NCI-H2171 treated with DMSO at 0.1 percent for 48 hours (cell line): ENCODE data around the gene OTOS.

Experiments
- DNase-seq: peaks from one replicate; lab custom pipeline; 2025; lab: John Stamatoyannopoulos, UW

The OTOS gene

DNA sequence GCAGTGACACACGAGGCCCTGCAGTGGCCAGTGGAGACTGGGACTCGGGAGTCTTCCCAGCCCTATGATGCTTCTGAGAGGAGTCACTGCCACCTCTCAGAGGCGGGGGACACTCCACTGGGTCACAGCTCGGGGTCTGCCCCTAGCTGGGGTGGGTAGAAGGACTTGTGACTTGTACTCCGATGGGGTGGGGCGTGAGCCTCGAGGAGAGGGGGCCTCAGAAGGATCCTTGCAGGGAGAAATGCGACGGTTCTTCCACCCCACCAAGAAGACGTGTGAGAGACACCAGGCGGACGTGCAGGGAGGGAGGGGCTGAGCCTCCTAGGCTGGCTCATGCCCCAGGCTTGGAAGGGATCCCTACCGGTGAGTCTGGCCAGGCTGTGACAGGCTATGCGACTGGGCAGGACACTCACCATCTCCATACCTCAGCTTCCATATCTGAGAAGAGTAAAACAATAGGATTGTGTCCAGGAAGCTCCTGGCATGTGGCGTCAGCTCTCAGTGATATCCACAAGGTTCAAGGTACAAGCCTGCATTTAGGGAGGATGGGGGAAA lies 11.1 kb upstream of the OTOS start:
- DNase-seq = no peak

DNA sequence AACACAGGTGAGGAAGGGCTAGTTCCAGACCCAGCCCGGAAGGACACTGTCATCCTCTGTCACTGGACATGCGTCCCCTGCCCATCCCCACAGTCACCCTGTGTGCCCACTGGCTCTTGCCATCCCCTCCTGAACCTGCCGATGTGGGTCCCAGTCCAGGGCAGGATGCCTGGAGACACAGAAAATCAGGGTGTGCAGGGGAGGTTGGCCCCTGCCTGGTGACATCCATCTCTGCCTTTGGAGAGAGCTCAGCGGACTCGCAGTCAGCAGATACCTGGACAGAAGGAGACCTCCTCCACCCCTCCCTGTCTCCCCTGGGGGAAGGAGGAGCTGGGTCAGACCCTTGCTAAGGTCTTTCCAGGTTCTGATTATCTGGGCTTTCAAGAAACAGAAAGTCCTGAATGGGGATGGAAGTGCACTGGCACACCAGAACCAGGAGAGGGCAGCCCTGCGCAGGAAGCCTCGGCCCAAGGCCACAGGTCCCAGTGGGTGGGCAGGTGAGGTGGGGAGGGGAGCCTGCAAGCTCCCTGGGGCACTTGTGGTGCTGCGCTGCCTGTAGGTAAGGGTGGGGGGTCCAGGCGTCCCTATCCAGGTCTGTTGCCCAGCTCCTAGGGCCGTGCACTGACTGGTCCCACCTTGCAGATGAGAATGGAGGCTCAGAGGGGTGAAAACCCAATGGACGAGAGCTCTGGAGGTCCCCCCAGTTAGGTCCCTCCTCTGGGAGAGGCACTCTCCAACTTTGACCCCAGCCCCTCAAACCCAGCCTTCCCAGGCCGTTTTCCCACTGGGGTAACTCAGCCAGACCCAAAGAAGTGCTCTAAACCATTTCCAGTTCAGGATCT lies 9.7 kb upstream of the OTOS start:
- peak; percentile 19 for DNase-seq

DNA sequence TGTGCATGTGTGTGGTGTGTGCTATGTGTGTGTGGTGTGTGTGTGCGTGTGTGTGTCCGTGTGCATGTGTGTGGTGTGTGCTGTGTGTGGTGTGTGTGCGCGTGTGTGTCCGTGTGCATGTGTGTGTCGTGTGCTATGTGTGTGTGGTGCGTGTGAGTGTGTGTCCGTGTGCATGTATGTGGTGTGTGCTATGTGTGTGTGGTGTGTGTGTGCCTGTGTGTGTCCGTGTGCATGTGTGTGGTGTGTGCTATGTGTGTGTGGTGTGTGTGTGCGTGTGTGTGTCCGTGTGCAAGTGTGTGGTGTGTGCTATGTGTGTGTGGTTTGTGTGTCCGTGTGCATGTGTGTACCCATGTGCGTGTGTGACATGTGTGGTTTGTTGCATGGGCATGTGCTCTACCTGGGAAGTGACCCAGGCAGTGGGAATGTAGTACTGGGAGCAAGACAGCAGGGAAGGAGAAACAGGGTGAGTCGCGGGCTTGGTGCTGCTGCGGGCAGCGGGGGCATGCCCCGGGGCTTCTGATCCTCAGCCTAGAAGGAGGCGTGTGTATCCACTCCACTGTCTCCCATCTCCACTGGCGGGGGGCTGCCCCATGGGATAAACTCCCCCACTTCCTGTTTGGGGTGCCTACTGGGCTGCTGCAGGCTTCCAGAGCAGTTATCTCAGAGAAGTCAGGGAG lies 7.6 kb upstream of the OTOS start:
- DNase-seq = no peak

DNA sequence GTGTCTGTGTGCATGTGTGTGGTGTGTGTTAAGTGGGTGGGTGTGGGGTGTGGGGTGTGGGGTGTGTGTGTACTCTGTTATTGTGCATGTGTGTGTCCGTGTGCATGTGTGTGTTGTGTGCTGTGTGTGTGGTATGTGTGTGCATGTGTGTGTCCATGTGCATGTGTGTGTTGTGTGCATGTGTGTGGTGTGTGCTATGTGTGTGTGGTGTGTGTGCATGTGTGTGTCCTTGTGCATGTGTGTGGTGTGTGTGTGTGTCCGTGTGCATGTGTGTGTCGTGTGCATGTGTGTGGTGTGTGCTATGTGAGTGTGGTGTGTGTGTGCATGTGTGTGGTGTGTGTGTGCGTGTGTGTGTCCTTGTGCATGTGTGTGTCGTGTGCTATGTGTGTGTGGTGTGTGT lies 6.9 kb upstream of the OTOS start:
- no peak for DNase-seq

DNA sequence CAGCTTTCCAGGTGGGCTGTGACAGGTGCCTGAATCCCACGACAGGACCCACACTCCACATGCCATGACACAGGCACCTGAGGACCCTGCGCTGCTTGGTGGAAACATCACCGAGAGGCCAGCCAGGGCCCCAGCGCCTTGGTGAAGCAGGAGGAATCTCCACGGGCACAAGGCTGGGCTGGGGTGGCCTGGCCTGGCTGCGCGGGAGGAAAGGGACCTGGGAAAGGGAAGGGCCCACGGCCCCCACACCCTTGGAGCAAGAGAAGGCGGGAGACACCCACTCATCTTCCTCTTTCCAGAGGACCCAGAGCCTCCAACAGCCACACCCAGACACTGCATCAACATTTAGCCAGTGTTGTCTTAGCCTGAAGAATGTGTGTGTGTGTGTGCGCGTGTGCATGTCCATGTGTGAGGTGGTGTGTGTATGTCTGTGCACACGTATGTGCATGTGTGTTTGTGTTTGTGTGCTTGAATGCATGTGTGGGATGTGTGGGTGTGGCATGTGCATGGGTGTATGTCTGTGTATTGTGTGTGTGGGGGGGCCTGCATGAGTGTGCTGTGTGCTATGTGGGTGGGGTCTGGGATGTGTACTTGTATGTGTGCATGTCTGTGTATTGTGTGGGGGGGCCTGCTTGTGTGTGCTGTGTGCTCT lies 6.3 kb upstream of the OTOS start:
- no peak for DNase-seq

DNA sequence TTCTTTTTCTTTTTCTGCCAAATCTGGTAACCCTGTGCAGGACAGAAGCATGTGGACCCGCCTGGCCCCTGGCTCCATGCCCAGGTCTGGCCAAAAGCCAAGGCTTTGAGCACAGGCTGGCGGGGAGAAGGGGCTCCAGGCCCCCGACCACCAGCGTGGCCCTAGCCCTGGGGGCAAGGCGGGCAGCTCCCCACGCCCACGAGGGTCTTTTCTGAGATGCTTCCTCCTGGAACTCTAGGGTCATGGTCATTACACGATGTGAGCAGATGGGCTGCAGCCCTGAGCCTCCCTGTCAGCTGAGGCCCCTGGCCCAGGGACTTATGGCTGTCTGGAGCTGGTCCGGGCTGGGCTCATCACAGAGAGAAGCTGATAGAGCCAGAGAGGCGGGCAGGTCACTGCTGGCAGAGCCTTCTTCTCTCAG lies 5.7 kb upstream of the OTOS start:
- no peak for DNase-seq

DNA sequence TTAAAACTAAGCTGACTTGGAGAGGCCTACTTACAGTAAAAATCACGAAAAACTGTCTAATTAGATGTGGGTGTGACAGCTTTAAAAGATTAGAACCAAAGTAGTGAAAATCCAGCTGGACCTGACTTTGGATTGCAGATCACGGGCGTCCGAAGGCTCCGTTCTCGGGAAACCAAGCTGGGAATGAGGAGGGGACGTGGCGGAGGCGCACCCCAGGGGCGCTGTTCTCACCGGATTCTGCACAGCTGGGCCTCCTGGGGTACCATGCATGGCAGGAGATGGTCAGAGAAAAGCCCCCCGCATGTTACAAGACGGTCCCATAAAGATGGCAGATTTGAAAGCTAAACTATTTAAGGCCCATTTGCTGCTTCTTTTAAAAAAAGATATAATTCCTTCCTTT lies 5.0 kb upstream of the OTOS start:
- DNase-seq = no peak

DNA sequence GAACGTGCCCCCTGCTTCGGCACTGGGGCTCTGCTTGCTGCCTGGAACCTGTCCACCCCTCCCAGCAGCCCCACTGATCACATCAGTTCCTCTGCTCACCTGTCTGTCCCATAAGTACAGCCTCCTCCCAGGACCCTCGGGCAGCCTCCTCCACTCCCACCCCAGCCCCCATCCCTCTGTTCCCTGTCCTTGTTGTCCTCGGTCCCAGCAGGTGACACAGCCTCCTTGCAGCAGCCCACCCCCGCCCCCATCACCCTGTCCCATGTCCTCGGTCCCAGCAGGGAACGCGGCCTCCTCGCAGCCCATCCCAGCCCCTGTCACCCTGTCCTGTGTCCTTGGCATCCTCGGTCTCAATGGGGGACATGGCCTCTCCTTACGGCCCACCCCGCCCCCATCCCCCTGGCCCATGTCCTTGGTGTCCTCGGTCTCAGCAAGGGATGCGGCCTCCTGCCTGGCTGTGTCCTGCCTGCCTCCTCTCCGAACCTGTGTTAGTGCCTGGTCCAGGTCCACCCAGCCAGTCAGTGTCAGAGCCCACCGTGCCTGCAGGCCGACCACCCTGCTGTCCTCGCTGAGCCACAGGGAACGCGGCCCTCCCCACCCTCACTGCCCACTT lies 4.3 kb upstream of the OTOS start:
- no peak for DNase-seq

DNA sequence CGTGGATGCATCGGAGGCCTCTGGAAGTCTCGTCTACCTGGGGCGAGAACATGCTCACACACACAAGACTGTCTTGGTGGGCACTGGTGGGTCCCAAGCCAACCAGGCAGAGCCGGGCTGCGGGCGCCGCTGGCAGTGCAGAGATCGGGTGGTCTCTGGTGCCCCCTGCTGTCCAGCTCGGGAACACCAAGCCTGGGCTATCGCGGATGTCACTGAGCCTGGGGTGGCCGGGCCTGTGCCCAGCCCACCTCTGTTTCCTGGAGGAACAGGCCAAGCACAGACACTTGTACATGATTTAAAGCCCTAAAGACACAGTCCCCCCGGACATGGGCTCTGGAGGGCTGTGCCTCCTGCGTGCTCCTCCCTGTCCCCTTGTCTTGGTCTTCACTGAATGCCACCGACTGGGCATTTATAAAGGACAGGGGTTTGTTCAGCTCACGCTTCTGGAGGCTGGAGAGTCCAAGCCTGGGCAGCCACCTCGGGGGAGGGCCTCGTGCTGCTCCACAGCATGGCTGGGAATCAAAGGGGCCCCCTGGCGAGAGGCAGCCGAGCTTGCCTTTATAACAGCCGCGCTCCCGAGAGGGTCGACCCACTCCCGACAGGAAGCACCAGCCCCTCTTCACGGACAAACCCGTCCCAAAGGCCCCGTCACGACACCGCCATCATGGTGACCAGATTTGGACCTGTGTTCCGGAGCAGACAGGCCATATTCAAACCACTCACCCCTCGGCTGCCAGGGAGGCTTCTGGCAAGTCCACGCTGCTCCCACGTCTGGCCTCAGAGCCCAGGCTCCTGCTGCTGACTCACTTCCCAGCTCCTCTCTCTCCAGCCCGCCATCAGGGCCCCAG lies 3.6 kb upstream of the OTOS start:
- peak; percentile 35 for DNase-seq

DNA sequence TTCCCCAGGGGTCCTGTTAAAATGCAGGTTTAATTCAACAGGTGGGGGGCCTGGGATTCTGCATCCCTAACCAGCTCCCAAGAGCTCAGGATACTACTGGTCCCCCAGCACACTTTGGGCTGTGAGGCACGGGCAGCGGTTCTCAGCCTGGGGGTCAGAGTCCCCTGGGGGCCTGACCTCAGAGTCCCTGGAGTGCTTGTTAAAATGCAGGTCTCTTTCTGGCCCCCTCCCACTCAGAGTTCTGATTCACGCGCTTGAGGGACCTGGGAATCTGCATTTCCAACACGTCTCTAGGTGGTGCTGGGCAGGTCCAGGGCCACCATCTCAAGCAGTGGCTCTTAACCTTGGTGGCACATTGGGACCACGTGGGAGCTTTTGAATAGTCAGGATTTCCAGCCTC lies 2.8 kb upstream of the OTOS start:
- no peak for DNase-seq

DNA sequence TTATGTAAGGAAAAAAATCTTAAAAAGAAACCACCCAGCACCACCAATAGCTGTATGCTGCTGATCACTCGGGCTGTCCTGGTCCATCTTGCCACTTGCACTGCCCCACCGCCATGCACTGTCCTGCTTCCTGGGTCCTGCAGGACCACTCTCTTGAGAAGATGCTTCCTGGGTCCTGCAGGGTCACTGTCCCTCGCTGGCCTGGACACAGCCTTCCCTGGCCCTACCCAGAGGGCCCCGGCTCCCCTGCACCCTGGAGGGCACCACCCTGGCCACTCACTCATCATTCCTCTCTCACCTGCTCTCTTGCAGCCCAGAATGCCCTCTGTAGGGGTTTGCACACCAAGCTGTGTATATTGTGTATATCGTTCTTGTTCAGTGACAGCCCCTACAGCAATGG lies 2.4 kb upstream of the OTOS start:
- no peak for DNase-seq

DNA sequence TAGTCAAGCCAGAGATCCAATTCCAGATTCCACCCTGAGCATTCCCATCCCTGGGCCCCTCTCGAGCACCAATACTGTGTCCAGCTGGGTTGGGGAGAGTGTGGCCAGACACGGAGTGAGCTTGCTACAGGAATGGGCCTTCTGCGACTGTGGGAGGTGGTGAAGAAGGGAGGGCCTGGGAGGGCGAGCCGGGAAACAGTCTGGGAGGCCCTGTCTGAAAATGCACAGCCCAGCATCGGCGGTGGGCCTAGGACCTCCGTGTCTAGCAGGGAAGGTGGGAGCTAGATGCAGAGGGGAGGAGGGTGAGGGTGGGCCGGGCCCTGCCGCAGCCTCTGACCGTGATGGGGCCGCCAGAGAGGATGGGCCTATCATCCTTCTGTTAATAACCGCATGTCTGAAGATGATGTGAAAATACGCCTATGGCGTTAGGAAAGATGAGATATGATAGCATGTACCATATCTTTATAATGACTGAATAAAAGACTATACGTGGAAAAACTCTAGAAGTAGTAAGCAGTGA lies 1.9 kb upstream of the OTOS start:
- no peak for DNase-seq

DNA sequence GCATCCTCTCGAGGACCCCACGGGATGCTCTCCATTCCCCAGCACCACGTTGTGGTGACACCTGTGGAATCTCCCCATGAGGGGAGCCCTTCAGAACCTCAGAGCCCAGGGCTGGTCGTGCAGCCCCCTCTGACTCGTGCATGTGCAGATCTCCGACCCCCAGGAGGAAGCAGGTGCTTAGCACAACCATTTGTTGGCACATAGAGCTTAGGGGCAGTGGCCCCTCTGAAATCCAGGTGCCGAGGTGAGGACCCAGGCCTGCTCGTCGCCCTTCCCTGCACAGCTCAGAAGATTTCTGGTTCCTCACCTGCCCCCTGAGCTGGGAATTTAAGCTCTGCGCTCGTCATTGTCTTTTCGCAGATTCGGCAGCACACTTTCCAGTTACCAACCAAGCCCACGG lies 1.3 kb upstream of the OTOS start:
- no peak for DNase-seq

DNA sequence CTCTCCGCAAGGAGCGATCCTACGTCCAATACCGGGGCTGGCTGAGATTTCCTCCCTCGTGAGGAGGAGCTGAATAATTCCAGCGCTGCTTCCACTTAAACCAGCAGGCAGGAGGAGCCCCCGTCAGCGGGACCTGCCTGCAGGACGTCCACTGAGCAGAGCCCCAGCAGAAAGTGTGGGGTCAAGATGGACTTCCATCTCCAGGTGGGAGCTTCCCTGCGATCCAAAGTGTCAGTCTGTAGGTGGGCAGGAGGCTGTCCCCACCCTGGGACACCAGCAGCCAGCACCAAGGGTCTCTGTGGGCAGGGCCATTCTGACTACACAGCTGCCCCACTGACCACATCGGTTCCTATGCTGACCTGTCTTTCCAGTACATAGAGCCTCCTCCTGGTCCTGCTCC lies 462 bp upstream of the OTOS start:
- DNase-seq = no peak

DNA sequence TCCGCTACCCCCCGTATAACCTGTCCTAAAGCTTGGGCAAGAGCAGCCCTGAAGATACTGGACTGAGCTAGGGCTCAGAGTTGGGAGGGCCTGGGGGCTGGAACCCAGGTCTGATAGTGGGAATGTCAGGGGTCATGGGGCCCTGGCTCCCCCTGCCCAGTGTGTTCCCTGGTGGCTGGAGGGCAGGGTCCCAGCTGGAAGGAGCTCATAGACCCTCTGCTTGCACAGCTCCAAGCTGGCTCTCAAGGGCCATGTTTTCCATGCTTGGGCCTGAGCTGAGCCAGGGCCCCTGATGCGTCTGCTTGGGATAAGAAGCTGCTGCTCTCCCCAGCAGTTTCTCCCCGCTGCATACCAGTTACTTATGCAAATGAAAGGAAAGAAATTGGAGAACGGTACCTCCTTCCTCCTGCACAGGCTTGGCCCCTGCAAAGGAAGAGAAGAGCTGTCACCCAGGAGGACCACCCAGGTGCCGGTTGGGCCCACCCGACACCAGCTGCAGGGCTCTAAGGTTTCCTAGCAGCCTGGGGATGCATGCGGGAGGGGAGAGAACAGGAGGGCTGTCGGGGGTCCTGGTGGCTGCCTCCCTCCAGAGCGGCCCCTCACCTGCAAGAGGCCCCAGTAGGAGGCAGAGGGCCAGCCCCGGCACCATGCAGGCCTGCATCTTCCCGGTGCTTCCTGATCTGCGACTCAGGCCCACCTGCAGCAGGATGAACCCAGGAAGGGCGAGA lies 628 bp downstream of the OTOS start:
- DNase-seq = no peak

DNA sequence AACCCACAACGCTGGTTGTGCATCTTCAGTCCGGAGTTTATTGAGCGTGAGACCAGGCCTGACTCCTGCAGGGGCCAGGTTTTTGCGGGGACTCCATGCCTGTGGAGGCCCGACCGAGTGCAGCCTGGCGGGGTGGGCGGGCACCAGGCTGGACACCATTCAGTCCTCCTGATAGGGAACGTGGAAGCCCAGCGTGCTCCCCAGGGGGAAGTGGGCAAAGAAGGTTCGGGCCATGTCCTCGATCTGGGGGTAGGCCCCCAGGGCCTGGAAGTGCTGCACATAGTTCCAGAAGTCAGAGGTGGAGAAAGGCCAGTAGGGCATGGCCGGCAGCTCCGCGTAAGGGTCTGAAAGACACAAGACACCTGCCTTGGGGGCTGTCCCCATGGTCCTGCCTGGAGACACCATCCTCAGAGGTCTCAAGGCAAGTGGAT lies 1.4 kb downstream of the OTOS start:
- no peak for DNase-seq

DNA sequence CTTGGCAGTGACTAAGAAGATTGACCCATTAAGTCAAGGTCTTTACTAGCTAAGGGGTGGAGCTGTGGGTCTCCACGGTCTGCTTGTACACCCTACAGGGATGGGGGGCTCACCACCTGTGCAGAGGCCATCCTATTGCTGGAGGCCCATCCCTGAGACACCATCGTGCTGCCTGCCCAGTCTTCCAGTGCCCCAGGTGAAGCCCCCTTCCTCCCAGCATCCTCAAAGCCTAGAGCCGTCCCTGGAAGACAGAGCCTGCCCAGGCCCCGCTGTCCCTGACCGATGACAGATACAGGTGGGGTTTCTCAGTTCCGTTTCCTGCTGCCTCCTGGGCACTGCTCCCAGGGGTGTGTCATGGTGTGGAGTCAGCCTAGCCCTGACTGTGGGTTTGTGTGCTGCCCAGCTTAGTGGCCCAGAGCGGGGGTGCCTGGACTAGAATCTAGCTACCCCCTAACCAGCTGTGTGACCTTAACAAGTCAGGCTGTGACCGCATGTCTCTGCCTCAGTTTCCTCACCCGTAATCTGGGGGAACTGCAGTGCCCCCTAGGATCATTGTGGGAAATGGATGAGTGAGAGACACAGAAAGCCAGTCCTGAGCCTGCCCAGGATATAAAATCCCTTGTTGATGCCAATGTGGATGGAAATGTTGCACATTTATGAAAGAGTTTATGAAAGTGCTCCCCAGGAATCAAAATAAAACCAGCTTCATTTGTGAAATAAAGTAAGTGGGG lies 2.0 kb downstream of the OTOS start:
- DNase-seq = no peak

DNA sequence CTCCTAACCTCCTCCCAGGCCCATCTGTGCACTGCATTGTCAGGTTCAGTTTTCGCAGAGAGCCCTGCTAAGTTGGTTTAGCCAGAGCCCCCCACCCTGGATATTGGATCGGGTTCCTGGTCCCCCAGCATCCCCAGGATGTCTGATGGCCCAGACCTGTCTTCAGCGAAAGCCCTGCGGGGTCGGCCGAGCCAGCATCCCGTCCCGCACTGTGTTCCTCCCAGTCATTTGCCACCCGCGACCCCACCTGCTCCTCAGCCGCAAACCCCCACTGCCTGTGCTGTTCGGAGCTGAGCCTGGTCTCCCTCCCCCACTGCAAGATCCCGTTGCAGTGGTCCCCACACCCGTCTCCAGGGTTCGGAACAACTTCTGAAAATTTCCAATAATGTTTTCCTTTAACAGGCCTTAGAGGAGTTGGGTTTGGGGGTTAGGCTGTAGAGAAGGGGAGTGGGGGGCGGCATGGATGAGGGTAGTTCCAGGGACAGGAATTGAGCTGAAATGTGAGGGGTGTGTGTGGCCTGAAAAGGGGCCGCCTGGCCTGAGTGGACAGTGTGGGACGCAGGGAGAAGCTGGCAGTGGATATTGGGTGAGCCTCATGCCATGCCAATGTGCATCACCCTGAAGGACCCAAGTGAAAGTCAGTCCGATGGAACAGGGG lies 2.7 kb downstream of the OTOS start:
- DNase-seq = no peak

DNA sequence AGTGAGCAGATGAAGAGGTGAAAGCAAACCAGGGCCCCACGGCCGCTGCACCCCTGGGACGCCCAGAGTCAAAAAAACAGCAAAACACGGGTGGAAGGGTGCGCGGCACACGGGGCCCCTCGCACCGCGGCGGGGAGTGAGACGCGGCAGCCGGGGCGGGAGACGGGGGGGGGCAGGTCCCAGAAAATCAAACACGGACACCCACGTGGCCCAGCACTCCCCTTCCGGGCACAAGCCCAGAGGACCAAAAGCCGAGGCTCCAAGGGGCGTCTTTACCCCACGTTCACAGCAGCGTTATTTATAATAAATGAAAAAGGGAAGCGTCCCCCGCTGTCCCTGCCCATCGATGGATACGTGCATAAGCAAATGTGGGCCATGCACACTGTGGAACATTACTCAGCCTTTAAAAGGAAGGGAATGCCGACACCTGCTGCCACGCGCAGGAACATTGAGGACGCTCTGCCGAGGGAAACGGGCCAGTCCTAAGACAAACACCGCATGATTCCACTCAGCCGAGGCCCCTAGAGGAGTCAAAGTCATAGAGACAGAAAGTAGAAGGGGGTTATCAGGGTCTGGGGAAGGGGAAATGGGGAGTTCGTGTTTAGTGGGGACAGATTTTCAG lies 3.7 kb downstream of the OTOS start:
- no peak for DNase-seq
